Measurements from ENCODE around the gene RSPRY1.

Gene RSPRY1

GRCh38 chr16:57138281-57138935 is 47.7 kb upstream of the RSPRY1 start:
- no peak overlapping the region for H3K4me2 ChIP-seq (ENCODE audit: low read depth, low read length)
- H3K4me1 ChIP-seq (ENCODE audit: low read length) = peaks cover 14% of the 10 kb centered on the region
- no peak for TF ChIP-seq EZH2phosphoT487 (IDR thresholded peaks at IDR 0.05; ENCODE audit: low read length)
- TF ChIP-seq CTCF (IDR thresholded peaks at IDR 0.05; ENCODE audit: low read length) = no peak
- TF ChIP-seq EZH2 (optimal IDR thresholded peaks at IDR 0.05; ENCODE audit: low read depth, low read length) = no peak
- no peaks in the 10 kb centered on the region for H3K9me3 ChIP-seq (replicated peaks; ENCODE audit: insufficient read depth, low read length)
- no peaks in the 10 kb centered on the region for H3K79me2 ChIP-seq (ENCODE audit: low read length)
- no peaks in the 10 kb centered on the region for H3K27me3 ChIP-seq (replicated peaks; ENCODE audit: insufficient read depth, low read length)
- H3K9ac ChIP-seq (ENCODE audit: low read length) = no peak overlapping the region
- no peaks in the 10 kb centered on the region for H4K20me1 ChIP-seq (ENCODE audit: insufficient read depth, low read length)
- H3K9me2 ChIP-seq (replicated peaks; ENCODE audit: insufficient read depth, low read length) = no peaks in the 10 kb centered on the region
- H2AFZ ChIP-seq (ENCODE audit: low read length) = no peak overlapping the region
- H3F3A ChIP-seq (ENCODE audit: insufficient read depth, low read length) = 0 out of 2 replicates have a peak, but pooled peaks cover 3% of the 10 kb centered on the region
- H3K27ac ChIP-seq (ENCODE audit: low read length) = no peak overlapping the region
- no peaks in the 10 kb centered on the region for H3K36me3 ChIP-seq (replicated peaks; ENCODE audit: insufficient read depth, low read length)
- DNase-seq = no peak
- no peak overlapping the region for H3K4me3 ChIP-seq (ENCODE audit: low read length)

- no peaks in the 10 kb centered on the region for H3K9me2 ChIP-seq (replicated peaks; ENCODE audit: insufficient read depth, low read length)
- H3K27ac ChIP-seq (ENCODE audit: low read length) = no peak overlapping the region
- TF ChIP-seq EZH2phosphoT487 (IDR thresholded peaks at IDR 0.05; ENCODE audit: low read length) = no peak
- no peak for TF ChIP-seq CTCF (IDR thresholded peaks at IDR 0.05; ENCODE audit: low read length)
- no peak for TF ChIP-seq EZH2 (optimal IDR thresholded peaks at IDR 0.05; ENCODE audit: low read depth, low read length)
- H4K20me1 ChIP-seq (ENCODE audit: insufficient read depth, low read length) = no peaks in the 10 kb centered on the region
- H3K4me1 ChIP-seq (ENCODE audit: low read length) = no peaks in the 10 kb centered on the region
- no peaks in the 10 kb centered on the region for H3F3A ChIP-seq (ENCODE audit: insufficient read depth, low read length)
- DNase-seq = no peak
- H3K9me3 ChIP-seq (replicated peaks; ENCODE audit: insufficient read depth, low read length) = no peaks in the 10 kb centered on the region
- no peak overlapping the region for H2AFZ ChIP-seq (ENCODE audit: low read length)
- H3K36me3 ChIP-seq (replicated peaks; ENCODE audit: insufficient read depth, low read length) = no peaks in the 10 kb centered on the region
- H3K79me2 ChIP-seq (ENCODE audit: low read length) = no peaks in the 10 kb centered on the region
- H3K27me3 ChIP-seq (replicated peaks; ENCODE audit: insufficient read depth, low read length) = no peaks in the 10 kb centered on the region
- no peak overlapping the region for H3K4me3 ChIP-seq (ENCODE audit: low read length)
- no peak overlapping the region for H3K4me2 ChIP-seq (ENCODE audit: low read depth, low read length)
- no peak overlapping the region for H3K9ac ChIP-seq (ENCODE audit: low read length)
These were observed 45.0 kb upstream of the RSPRY1 start for GRCh38 chr16:57140931-57141668.

- no peak overlapping the region for H3K27ac ChIP-seq (ENCODE audit: low read length)
- no peak for DNase-seq
- TF ChIP-seq EZH2phosphoT487 (IDR thresholded peaks at IDR 0.05; ENCODE audit: low read length) (no peak), EZH2 (optimal IDR thresholded peaks at IDR 0.05; ENCODE audit: low read depth, low read length) (no peak)
- H3K9me2 ChIP-seq (replicated peaks; ENCODE audit: insufficient read depth, low read length) = no peaks in the 10 kb centered on the region
- no peaks in the 10 kb centered on the region for H3K27me3 ChIP-seq (replicated peaks; ENCODE audit: insufficient read depth, low read length)
- H3K9ac ChIP-seq (ENCODE audit: low read length) = no peak overlapping the region
- H3K9me3 ChIP-seq (replicated peaks; ENCODE audit: insufficient read depth, low read length) = no peaks in the 10 kb centered on the region
- H3K79me2 ChIP-seq (ENCODE audit: low read length) = no peaks in the 10 kb centered on the region
- H3K36me3 ChIP-seq (replicated peaks; ENCODE audit: insufficient read depth, low read length) = no peaks in the 10 kb centered on the region
- no peaks in the 10 kb centered on the region for H3F3A ChIP-seq (ENCODE audit: insufficient read depth, low read length)
- no peaks in the 10 kb centered on the region for H4K20me1 ChIP-seq (ENCODE audit: insufficient read depth, low read length)
- H3K4me3 ChIP-seq (ENCODE audit: low read length) = no peak overlapping the region
- no peak overlapping the region for H2AFZ ChIP-seq (ENCODE audit: low read length)
- no peak overlapping the region for H3K4me2 ChIP-seq (ENCODE audit: low read depth, low read length)
- 0 out of 2 replicates have a peak, but pooled peaks cover 2% of the 10 kb centered on the region for H3K4me1 ChIP-seq (ENCODE audit: low read length)
These were observed 44.1 kb upstream of the RSPRY1 start for GRCh38 chr16:57141822-57142631.

Data from MM.1S (cell line).